ENCODE measurements around the gene GPR108.

- TF ChIP-seq, protein P1, sequence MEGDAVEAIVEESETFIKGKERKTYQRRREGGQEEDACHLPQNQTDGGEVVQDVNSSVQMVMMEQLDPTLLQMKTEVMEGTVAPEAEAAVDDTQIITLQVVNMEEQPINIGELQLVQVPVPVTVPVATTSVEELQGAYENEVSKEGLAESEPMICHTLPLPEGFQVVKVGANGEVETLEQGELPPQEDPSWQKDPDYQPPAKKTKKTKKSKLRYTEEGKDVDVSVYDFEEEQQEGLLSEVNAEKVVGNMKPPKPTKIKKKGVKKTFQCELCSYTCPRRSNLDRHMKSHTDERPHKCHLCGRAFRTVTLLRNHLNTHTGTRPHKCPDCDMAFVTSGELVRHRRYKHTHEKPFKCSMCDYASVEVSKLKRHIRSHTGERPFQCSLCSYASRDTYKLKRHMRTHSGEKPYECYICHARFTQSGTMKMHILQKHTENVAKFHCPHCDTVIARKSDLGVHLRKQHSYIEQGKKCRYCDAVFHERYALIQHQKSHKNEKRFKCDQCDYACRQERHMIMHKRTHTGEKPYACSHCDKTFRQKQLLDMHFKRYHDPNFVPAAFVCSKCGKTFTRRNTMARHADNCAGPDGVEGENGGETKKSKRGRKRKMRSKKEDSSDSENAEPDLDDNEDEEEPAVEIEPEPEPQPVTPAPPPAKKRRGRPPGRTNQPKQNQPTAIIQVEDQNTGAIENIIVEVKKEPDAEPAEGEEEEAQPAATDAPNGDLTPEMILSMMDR (IDR thresholded peaks at IDR 0.05; ENCODE audit: poor library complexity, severe bottlenecking) = no peak
- TF ChIP-seq EP300 (conservative IDR thresholded peaks at IDR 0.05; ENCODE audit: poor library complexity, severe bottlenecking) = no peak
- TF ChIP-seq EZH2 (IDR thresholded peaks at IDR 0.05; ENCODE audit: borderline replicate concordance, insufficient read depth, low read length, poor library complexity, severe bottlenecking) = no peak
- TF ChIP-seq POLR2AphosphoS5 (IDR thresholded peaks at IDR 0.05) = no peak
- no peak for TF ChIP-seq MXI1 (conservative IDR thresholded peaks at IDR 0.05; ENCODE audit: poor library complexity, severe bottlenecking)
- no peak for TF ChIP-seq REST (IDR thresholded peaks at IDR 0.05; ENCODE audit: borderline replicate concordance)
- TF ChIP-seq TAF1 (IDR thresholded peaks at IDR 0.05; ENCODE audit: low read depth) = no peak
These were observed 31.3 kb downstream of the GPR108 start for GRCh38 chr19:6705931-6706632.
